ENCODE data around the gene PAN2.
"Not testable (repeated sequence)": the region's sequence is repeated elsewhere in the genome, so short reads cannot be mapped to it uniquely, and the experiment has no call there.

Gene PAN2

GRCh38 chr12:56333679-56334489 is at the start of gene PAN2:
Gene PAN2 (minus strand): TSS chr12:56334000. CDS start chr12:56333094, 906 bp downstream.
- DNase-seq: peak; percentile 99

GRCh38 chr12:56382611-56383010 is 48.8 kb upstream of the PAN2 start:
- no peak for DNase-seq

GRCh38 chr12:56377989-56378316 is 44.2 kb upstream of the PAN2 start:
- DNase-seq: no peak

- DNase-seq: peak; percentile 74
These were observed 43.6 kb upstream of the PAN2 start for GRCh38 chr12:56377310-56377988.

- DNase-seq: no peak
These were observed 42.0 kb upstream of the PAN2 start for GRCh38 chr12:56375598-56376434.

- DNase-seq: no peak
These were observed 41.2 kb upstream of the PAN2 start for GRCh38 chr12:56374726-56375597.

GRCh38 chr12:56373515-56373914 is 39.7 kb upstream of the PAN2 start:
- DNase-seq: no peak

- no peak for DNase-seq
These were observed 33.1 kb upstream of the PAN2 start for GRCh38 chr12:56366948-56367347.

GRCh38 chr12:56362130-56363059 is 28.6 kb upstream of the PAN2 start, which contains the start of gene APOF:
Gene APOF (minus strand): TSS chr12:56362857. CDS start chr12:56362745, 112 bp downstream.
- DNase-seq: no peak

- DNase-seq: no peak
These were observed 27.8 kb upstream of the PAN2 start for GRCh38 chr12:56361487-56362129.

GRCh38 chr12:56359851-56360767 is 26.3 kb upstream of the PAN2 start, which contains the start of gene STAT2:
Gene STAT2 (minus strand): TSS chr12:56360107. CDS start chr12:56356571, 3,536 bp downstream.
- peak; percentile 100 for DNase-seq

GRCh38 chr12:56358836-56359532 is 25.2 kb upstream of the PAN2 start:
- DNase-seq: peak; percentile 7

- no peak for DNase-seq
These were observed 17.5 kb upstream of the PAN2 start for GRCh38 chr12:56351325-56351724.

- no peak for DNase-seq
These were observed 16.9 kb upstream of the PAN2 start for GRCh38 chr12:56350662-56351061.

- no peak for DNase-seq
These were observed 15.0 kb upstream of the PAN2 start for GRCh38 chr12:56348776-56349175.

GRCh38 chr12:56347255-56347654 is 13.5 kb upstream of the PAN2 start:
- DNase-seq: not testable (repeated sequence)

- DNase-seq: no peak
These were observed 12.9 kb upstream of the PAN2 start for GRCh38 chr12:56346675-56347074.

GRCh38 chr12:56342290-56342689 is 8.5 kb upstream of the PAN2 start:
- DNase-seq: not testable (repeated sequence)

GRCh38 chr12:56341616-56342015 is 7.8 kb upstream of the PAN2 start:
- DNase-seq: no peak
